Common myeloid progenitor, CD34-positive (primary cell): ENCODE data around the gene BIK. TPM values are rescaled to one million over a fixed set of nuclear protein-coding genes. Genes with fewer than 3 reads are reported as not detected.

ENCODE experiments used
- CTCF ChIA-PET: fragments of 350-600 bp; sonication (Branson Sonifier 250); formaldehyde crosslinking; loops from one replicate; lab custom pipeline; 2021; ENCODE audit warnings: antibody characterized with exemption; lab: Charles Lee
- POLR2A ChIA-PET: fragments of 350-600 bp; sonication (Branson Sonifier 250); formaldehyde crosslinking; loops from one replicate; lab custom pipeline; 2021; ENCODE audit warnings: antibody characterized with exemption; lab: Charles Lee
- DNase-seq, 3 donors: peaks; one replicate each; pipeline versions ENCODE4 v3.0.0 to v3.0.0-alpha.2; 2013
- H3K27ac ChIP-seq, 2 experiments: 1 replicate in 1 of 2; 2 replicates in 1 of 2; pipeline ENCODE4 v1.7.0; 2013; ENCODE audit warnings: inconsistent platforms in 2 of 2, low read length in 2 of 2, mild to moderate bottlenecking in 2 of 2, low read depth in 1 of 2, moderate library complexity in 1 of 2; ENCODE audit not compliant: severe bottlenecking in 2 of 2, insufficient read depth in 1 of 2, poor library complexity in 1 of 2
- H3K27me3 ChIP-seq, 5 experiments: replicated peaks in 2 of 5; 1 replicate in 3 of 5; 2 replicates in 2 of 5; pipeline versions ENCODE4 v1.6.1 to v1.7.0; 2013; ENCODE audit warnings: low read length in 4 of 5, mild to moderate bottlenecking in 2 of 5, moderate library complexity in 2 of 5, inconsistent platforms in 1 of 5; ENCODE audit not compliant: insufficient read depth in 5 of 5, control insufficient read depth in 4 of 5
- H3K36me3 ChIP-seq, 4 experiments: 1 replicate in 2 of 4; 2 replicates in 2 of 4; pipeline versions ENCODE4 v1.6.1 to v1.7.0; 2013; ENCODE audit warnings: low read length in 3 of 4, control low read depth in 1 of 4, mild to moderate bottlenecking in 1 of 4; ENCODE audit not compliant: control insufficient read depth in 4 of 4, insufficient read depth in 4 of 4
- H3K4me1 ChIP-seq, 4 experiments: 1 replicate in 3 of 4; 2 replicates in 1 of 4; pipeline versions ENCODE4 v1.6.1 to v1.7.1; 2013; ENCODE audit warnings: low read length in 3 of 4, mild to moderate bottlenecking in 3 of 4, control low read depth in 1 of 4, inconsistent platforms in 1 of 4, moderate library complexity in 1 of 4; ENCODE audit not compliant: control insufficient read depth in 4 of 4, insufficient read depth in 4 of 4; ENCODE audit errors: control extremely low read depth in 1 of 4
- H3K4me3 ChIP-seq, 7 experiments: 1 replicate in 4 of 7; 2 replicates in 3 of 7; pipeline versions ENCODE4 v1.5.1 to v1.7.0; 2013; ENCODE audit warnings: mild to moderate bottlenecking in 7 of 7, low read length in 6 of 7, moderate library complexity in 6 of 7, inconsistent platforms in 2 of 7, low read depth in 2 of 7, control low read depth in 1 of 7; ENCODE audit not compliant: insufficient read depth in 4 of 7, control insufficient read depth in 1 of 7; ENCODE audit errors: extremely low read depth in 1 of 7
- H3K9me3 ChIP-seq, 5 experiments: 1 replicate in 4 of 5; 2 replicates in 1 of 5; pipeline versions ENCODE4 v1.6.1 to v1.7.1; 2013; ENCODE audit warnings: low read length in 4 of 5, mild to moderate bottlenecking in 2 of 5, inconsistent platforms in 1 of 5, low read depth in 1 of 5, moderate library complexity in 1 of 5; ENCODE audit not compliant: control insufficient read depth in 4 of 5, insufficient read depth in 2 of 5; ENCODE audit errors: control extremely low read depth in 1 of 5
- WGBS: methylation state at CpG from one replicate; pipeline ENCODE4 v1.1.5; 2013; ENCODE audit not compliant: insufficient coverage; 5-methylcytosine and 5-hydroxymethylcytosine counted together
- polyA plus RNA-seq: library from polyadenylated mRNA; unstranded; fragments of 120-200 nt; gene quantifications from one replicate; pipeline ENCODE4 v1.2.1, GENCODE V29; 2013

The BIK gene, protein sequence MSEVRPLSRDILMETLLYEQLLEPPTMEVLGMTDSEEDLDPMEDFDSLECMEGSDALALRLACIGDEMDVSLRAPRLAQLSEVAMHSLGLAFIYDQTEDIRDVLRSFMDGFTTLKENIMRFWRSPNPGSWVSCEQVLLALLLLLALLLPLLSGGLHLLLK
- polyA plus RNA-seq: 0.28 TPM

GRCh38 chr22:43110444-43110926, at the start of gene BIK:
Gene BIK, plus strand, starts transcription at chr22:43110750. Its CDS starts 13,273 bp downstream, at chr22:43124023.
- ChIA-PET CTCF (interaction anchor here (0.9 to 2.2 kb wide), 11 partner anchors 9 to 201 kb away, joined by 3 to 6 read pairs (median 5); partner anchors contain the start of gene MCAT), POLR2A (interaction anchor here (0.8 kb wide), 1 partner anchor 18 kb away, joined by 3 read pairs; no protein-coding TSS in a partner anchor)
- Histone ChIP-seq H3K4me1 (peaks cover 0 to 39% (median 28%) of the 10 kb centered on the region in 4 experiments), H3K36me3 (no peaks in the 10 kb centered on the region), H3K4me3 (peak within 1 kb of the TSS; percentile 37 to 69 (median 54)), H3K9me3 (no peaks in the 10 kb centered on the region), H3K27ac (no peak within 1 kb of the TSS), H3K27me3 (peaks cover 0 to 30% (median 7%) of the 10 kb centered on the region in 5 experiments)
- WGBS: under 1% methylated on average over 43 of the region's 49 CpGs
- DNase-seq: peak; percentile 57 to 70 (median 62)

DNA sequence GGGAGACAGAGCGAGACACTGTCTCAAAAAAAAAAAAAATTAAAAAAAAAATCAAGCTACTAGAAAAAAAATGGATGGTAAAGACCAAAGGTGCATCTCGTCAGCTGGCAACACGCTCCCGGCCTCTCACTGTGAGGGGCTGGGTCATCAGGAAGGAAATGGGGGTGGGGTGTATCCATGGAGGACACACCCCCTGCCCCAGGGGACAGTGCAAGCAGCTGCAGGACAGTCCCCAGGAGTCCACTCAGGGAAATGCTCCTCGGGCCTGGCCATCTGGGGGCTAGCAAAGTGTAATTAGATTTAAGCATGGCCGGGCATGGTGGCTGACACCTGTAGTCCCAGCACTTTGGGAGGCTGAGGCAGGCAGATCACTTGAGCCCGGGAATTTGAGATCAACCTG, 44.4 kb upstream of the BIK start:
- Histone ChIP-seq H3K36me3 (peaks cover 0 to 31% (median 13%) of the 10 kb centered on the region in 4 experiments), H3K4me1 (no peaks in the 10 kb centered on the region), H3K4me3 (no peak overlapping the region), H3K27ac (no peak overlapping the region), H3K9me3 (no peaks in the 10 kb centered on the region), H3K27me3 (no peaks in the 10 kb centered on the region)
- CTCF ChIA-PET: interaction anchor here (0.6 to 1.0 kb wide), 2 partner anchors 14 to 33 kb away, joined by 3 read pairs; no protein-coding TSS in a partner anchor
- POLR2A ChIA-PET: no interaction called here
- no peak for DNase-seq
- WGBS: 100% methylated on average over 5 of the region's 7 CpGs

DNA sequence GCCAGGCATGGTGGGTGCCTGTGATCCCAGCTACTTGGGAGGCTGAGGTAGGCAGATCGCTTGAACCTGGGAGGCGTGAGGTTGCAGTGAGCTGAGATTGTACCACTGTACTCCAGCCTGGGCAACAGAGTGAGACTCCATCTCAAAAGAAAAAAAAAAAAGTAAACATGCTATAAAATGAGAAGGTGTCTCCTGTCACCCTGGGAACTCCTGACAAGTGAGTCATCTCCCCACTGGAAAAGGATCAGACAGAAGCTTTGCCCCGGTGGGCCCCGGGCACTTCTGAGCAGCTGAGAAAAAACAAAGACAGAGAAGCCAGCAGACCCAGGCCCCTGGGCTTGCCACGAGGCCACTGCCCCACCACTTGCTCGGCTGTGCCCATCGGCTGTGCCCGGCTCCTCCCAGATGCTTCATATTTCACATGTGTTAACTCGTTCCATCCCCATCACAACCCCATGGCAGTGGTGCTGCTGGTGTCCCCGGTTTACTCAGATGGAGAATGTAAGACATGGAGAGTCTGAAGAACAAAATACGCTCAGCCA, 43.6 kb upstream of the BIK start:
- H3K4me1 ChIP-seq: no peaks in the 10 kb centered on the region
- H3K4me3 ChIP-seq: no peak overlapping the region
- no peak for DNase-seq
- H3K36me3 ChIP-seq: peaks cover 0 to 25% (median 17%) of the 10 kb centered on the region in 4 experiments
- no peaks in the 10 kb centered on the region for H3K27me3 ChIP-seq
- 96% methylated on average over 9 of the region's 11 CpGs for WGBS
- H3K27ac ChIP-seq: no peak overlapping the region
- H3K9me3 ChIP-seq: no peaks in the 10 kb centered on the region
- CTCF ChIA-PET: interaction anchor here (0.7 kb wide), 1 partner anchor 16 kb away, joined by 4 read pairs; no protein-coding TSS in a partner anchor
- POLR2A ChIA-PET: no interaction called here

- no peak for DNase-seq
- H3K27ac ChIP-seq: no peak overlapping the region
- ChIA-PET POLR2A (no interaction called here), CTCF (no interaction called here)
- H3K9me3 ChIP-seq: no peaks in the 10 kb centered on the region
- H3K4me1 ChIP-seq: no peaks in the 10 kb centered on the region
- H3K27me3 ChIP-seq: no peaks in the 10 kb centered on the region
- 93% methylated on average over 12 of the region's 20 CpGs for WGBS
- H3K4me3 ChIP-seq: no peak overlapping the region
- peaks cover 0 to 10% (median 4%) of the 10 kb centered on the region in 4 experiments for H3K36me3 ChIP-seq
These were observed 33.3 kb upstream of the BIK start for GRCh38 chr22:43077121-43077877.

DNA sequence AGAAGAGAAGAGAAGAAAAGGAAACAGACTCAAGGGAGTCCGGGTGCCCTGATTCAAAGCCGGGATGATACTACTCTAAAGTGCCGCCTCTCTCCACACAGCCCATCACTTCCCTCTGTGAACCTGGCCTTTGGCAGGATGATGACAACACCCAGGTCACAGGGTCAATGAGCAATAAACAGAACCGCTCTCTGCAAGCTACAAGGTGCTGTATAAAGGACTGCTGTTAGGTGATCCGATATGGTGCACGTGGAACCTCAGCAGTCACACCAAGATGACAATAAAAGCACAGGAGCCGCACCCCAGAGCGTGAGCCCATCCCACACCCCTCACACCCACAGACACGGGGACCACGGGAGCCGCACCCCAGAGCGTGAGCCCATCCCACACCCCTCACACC, 32.0 kb upstream of the BIK start:
- CTCF ChIA-PET: no interaction called here
- H3K4me1 ChIP-seq: no peaks in the 10 kb centered on the region
- H3K9me3 ChIP-seq: no peaks in the 10 kb centered on the region
- H3K4me3 ChIP-seq: no peak overlapping the region
- H3K36me3 ChIP-seq: peaks cover 0 to 10% (median 4%) of the 10 kb centered on the region in 4 experiments
- H3K27ac ChIP-seq: no peak overlapping the region
- no peaks in the 10 kb centered on the region for H3K27me3 ChIP-seq
- POLR2A ChIA-PET: interaction anchor here (0.6 to 0.7 kb wide), 2 partner anchors 71 to 187 kb away, joined by 3 to 5 read pairs; no protein-coding TSS in a partner anchor
- 86% methylated on average over 3 of the region's 12 CpGs for WGBS
- no peak for DNase-seq

GRCh38 chr22:43079742-43080141, 30.8 kb upstream of the BIK start:
- POLR2A ChIA-PET: no interaction called here
- H3K27me3 ChIP-seq: no peaks in the 10 kb centered on the region
- peaks cover 0 to 8% (median 4%) of the 10 kb centered on the region in 4 experiments for H3K36me3 ChIP-seq
- CTCF ChIA-PET: no interaction called here
- H3K9me3 ChIP-seq: no peaks in the 10 kb centered on the region
- no peak overlapping the region for H3K27ac ChIP-seq
- WGBS: 99% methylated on average over 12 of the region's 14 CpGs
- no peaks in the 10 kb centered on the region for H3K4me1 ChIP-seq
- no peak for DNase-seq
- H3K4me3 ChIP-seq: no peak overlapping the region
